ENCODE data around the gene PRKCH. TPM values are rescaled to one million over a fixed set of nuclear protein-coding genes. Genes with fewer than 3 reads are reported as not detected.

The PRKCH gene
- total RNA-seq, 1 experiment from 2014 or later = 5.2 TPM

GRCh38 chr14:61586544-61587055, 265.2 kb downstream of the PRKCH start:
- TF ChIP-seq, protein P1, sequence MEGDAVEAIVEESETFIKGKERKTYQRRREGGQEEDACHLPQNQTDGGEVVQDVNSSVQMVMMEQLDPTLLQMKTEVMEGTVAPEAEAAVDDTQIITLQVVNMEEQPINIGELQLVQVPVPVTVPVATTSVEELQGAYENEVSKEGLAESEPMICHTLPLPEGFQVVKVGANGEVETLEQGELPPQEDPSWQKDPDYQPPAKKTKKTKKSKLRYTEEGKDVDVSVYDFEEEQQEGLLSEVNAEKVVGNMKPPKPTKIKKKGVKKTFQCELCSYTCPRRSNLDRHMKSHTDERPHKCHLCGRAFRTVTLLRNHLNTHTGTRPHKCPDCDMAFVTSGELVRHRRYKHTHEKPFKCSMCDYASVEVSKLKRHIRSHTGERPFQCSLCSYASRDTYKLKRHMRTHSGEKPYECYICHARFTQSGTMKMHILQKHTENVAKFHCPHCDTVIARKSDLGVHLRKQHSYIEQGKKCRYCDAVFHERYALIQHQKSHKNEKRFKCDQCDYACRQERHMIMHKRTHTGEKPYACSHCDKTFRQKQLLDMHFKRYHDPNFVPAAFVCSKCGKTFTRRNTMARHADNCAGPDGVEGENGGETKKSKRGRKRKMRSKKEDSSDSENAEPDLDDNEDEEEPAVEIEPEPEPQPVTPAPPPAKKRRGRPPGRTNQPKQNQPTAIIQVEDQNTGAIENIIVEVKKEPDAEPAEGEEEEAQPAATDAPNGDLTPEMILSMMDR (conservative IDR thresholded peaks at IDR 0.05) = no peak
- no peaks in the 10 kb centered on the region for H4K20me1 ChIP-seq (ENCODE audit: control insufficient read depth, insufficient read depth, insufficient read length)
- H3T11ph ChIP-seq (ENCODE audit: low read length) = no peak overlapping the region
- H2BK120ac ChIP-seq (ENCODE audit: low read depth, low read length, poor library complexity, severe bottlenecking) = no peak overlapping the region
- no peak overlapping the region for H4K91ac ChIP-seq (ENCODE audit: insufficient read length, low read depth, low read length)
- no peaks in the 10 kb centered on the region for H3K4me1 ChIP-seq (ENCODE audit: insufficient read depth, low read length)
- H3K14ac ChIP-seq (ENCODE audit: insufficient read depth, low read length) = no peak overlapping the region; the same call in 1 of the 2 replicates
- no peak for DNase-seq
- no peak overlapping the region for H3K4ac ChIP-seq (ENCODE audit: low read depth, low read length)
- no peak overlapping the region for H2AFZ ChIP-seq (ENCODE audit: low read length)
- H3K23ac ChIP-seq (ENCODE audit: insufficient read length, low read depth, low read length) = no peak overlapping the region
- WGBS (ENCODE audit: extremely low coverage, insufficient read length, low lambda C conversion rate) = no CpG with 5 or more reads among the region's 4 CpGs
- no peaks in the 10 kb centered on the region for H3K9me3 ChIP-seq (ENCODE audit: control insufficient read depth, low read depth, low read length)
- H2BK12ac ChIP-seq (ENCODE audit: insufficient read length, low read depth, low read length) = no peak overlapping the region
- H4K5ac ChIP-seq (ENCODE audit: insufficient read length, low read depth, low read length) = no peak overlapping the region
- no peak overlapping the region for H3K9ac ChIP-seq (ENCODE audit: extremely low read depth, insufficient read length, low read length)
- no peaks in the 10 kb centered on the region for H3K27me3 Mint-ChIP-seq (ENCODE audit: low read depth)
- no peak overlapping the region for H2BK5ac ChIP-seq (ENCODE audit: insufficient read length, low read length)
- no peaks in the 10 kb centered on the region for H3K79me1 ChIP-seq (ENCODE audit: insufficient read depth, low read depth, low read length, poor library complexity, severe bottlenecking)
- no peak overlapping the region for H4K8ac ChIP-seq (replicated peaks; ENCODE audit: insufficient read length, low read depth, low read length)
- no peak overlapping the region for H2BK15ac ChIP-seq (ENCODE audit: low read depth, low read length)
- H3K79me2 ChIP-seq (ENCODE audit: insufficient read depth, low read length) = no peaks in the 10 kb centered on the region
- no peak overlapping the region for H2BK20ac ChIP-seq (ENCODE audit: low read depth, low read length, poor library complexity, severe bottlenecking)
- H3K27ac ChIP-seq (ENCODE audit: insufficient read length, low read depth, low read length) = no peak overlapping the region
- H3K27me3 ChIP-seq (ENCODE audit: insufficient read depth, low read length) = no peaks in the 10 kb centered on the region
- no peak overlapping the region for H3K4me2 ChIP-seq (ENCODE audit: insufficient read depth, insufficient read length, low read length)
- H3K18ac ChIP-seq (ENCODE audit: insufficient read length, low read depth, low read length) = no peak overlapping the region
- no peak overlapping the region for H2AK5ac ChIP-seq (ENCODE audit: insufficient read length, low read length)
- H3K4me3 Mint-ChIP-seq = no peak overlapping the region
- no peaks in the 10 kb centered on the region for H3K36me3 Mint-ChIP-seq (ENCODE audit: insufficient read depth in 1 of 3, low read depth in 3 of 3)
- H3K27ac Mint-ChIP-seq = peak overlapping the region in 1 of 3 experiments; percentile 16; a peak in 1 of 7 replicates
- H3K9me3 Mint-ChIP-seq = no peaks in the 10 kb centered on the region
- peaks cover 16 to 22% of the 10 kb centered on the region in 2 experiments for H3K4me1 Mint-ChIP-seq
- no peak overlapping the region for H3K56ac ChIP-seq (ENCODE audit: insufficient read length, low read depth, low read length)
- no peaks in the 10 kb centered on the region for H3K23me2 ChIP-seq (ENCODE audit: insufficient read length, low read depth, low read length, poor library complexity, severe bottlenecking)
